K562 (cell line): ENCODE results near the gene OGT. TPM values are rescaled to one million over a fixed set of nuclear protein-coding genes. Genes with fewer than 3 reads are reported as not detected.

Source experiments
- ATAC-seq: fragments of 200-7000 bp; cut with Tn5 transposase; 3 replicates; pipeline ENCODE4 v1.9.1; 2020; ENCODE audit warnings: moderate library complexity
- BruUV-seq: library from RNA; stranded (reverse); fragments of 400-500 nt; replicated peaks from 2 replicates; lab custom pipeline; 2021; lab: Mats Ljungman, UMichigan
- CTCF ChIA-PET: fragments of 300-600 bp; formaldehyde crosslinking; extraction: SDS; loops from one replicate; lab custom pipeline; 2021; ENCODE audit warnings: low intra/inter-chr PET ratio; lab: Yijun Ruan, JAX
- POLR2A ChIA-PET: fragments of 300-600, 350-650 bp; sonication (Branson Sonifier 250); formaldehyde crosslinking; extraction: SDS; loops from one replicate; lab custom pipeline; 2021; ENCODE audit warnings: antibody characterized with exemption, inconsistent platforms; lab: Yijun Ruan, JAX
- DNase-seq, 4 experiments: peaks; one replicate each; pipeline versions ENCODE4 v3.0.0 to v3.0.0-alpha.2; 2011 to 2018; ENCODE audit warnings: low spot score in 3 of 4, mixed read lengths in 3 of 4; ENCODE audit errors: extremely low read depth in 1 of 4
- FAIRE-seq: peaks from 2 replicates; lab custom pipeline; 2011; peaks lifted over from hg19 to GRCh38; lab: Jason Lieb, UNC
- H2AFZ ChIP-seq: 2 replicates; pipeline ENCODE4 v1.6.0; 2011; ENCODE audit warnings: low read depth, low read length, control low read depth, inconsistent platforms
- H3K27ac ChIP-seq: fragments of 200-600 bp; 3 replicates; pipeline ENCODE4 v1.8.0; 2011; ENCODE audit warnings: low read depth, mild to moderate bottlenecking, control low read depth, inconsistent platforms, low read length, moderate library complexity, mixed read lengths; ENCODE audit errors: extremely low read depth
- H3K27me3 ChIP-seq, 2 experiments: fragments of 300-600 bp in 1 of 2; 2 replicates in 1 of 2; 3 replicates in 1 of 2; pipeline versions ENCODE4 v1.6.0 to v1.8.0; 2011; ENCODE audit warnings: inconsistent platforms in 2 of 2, low read length in 2 of 2, mild to moderate bottlenecking in 1 of 2, mixed read lengths in 1 of 2, moderate library complexity in 1 of 2; ENCODE audit not compliant: control insufficient read depth in 2 of 2, insufficient read depth in 2 of 2
- H3K36me3 ChIP-seq: fragments of 300-600 bp; 3 replicates; pipeline ENCODE4 v1.8.0; 2011; ENCODE audit warnings: mild to moderate bottlenecking, low read length, inconsistent platforms; ENCODE audit not compliant: control insufficient read depth, insufficient read depth
- H3K4me1 ChIP-seq, 2 experiments: fragments of 200-600 bp in 1 of 2; replicated peaks in 1 of 2; 2 replicates in 1 of 2; 3 replicates in 1 of 2; pipeline versions ENCODE4 v1.5.1 to v1.8.0; 2011; ENCODE audit warnings: inconsistent platforms in 2 of 2, low read length in 2 of 2, mild to moderate bottlenecking in 1 of 2, mixed read lengths in 1 of 2, moderate library complexity in 1 of 2; ENCODE audit not compliant: control insufficient read depth in 2 of 2, insufficient read depth in 2 of 2
- H3K4me2 ChIP-seq: 2 replicates; pipeline ENCODE4 v1.6.1; 2011; ENCODE audit warnings: low read length, control low read depth, inconsistent platforms, mixed read lengths; ENCODE audit not compliant: insufficient read depth
- H3K4me3 ChIP-seq: fragments of 200-600 bp; sonication (generic), shearing (Covaris generic); 2 replicates; pipeline ENCODE4 v1.5.1; 2016; ENCODE audit warnings: control low read depth, inconsistent platforms
- H3K79me2 ChIP-seq: fragments of 200-600 bp; 3 replicates; pipeline ENCODE4 v1.8.0; 2011; ENCODE audit warnings: low read length, inconsistent platforms; ENCODE audit not compliant: control insufficient read depth, insufficient read depth
- H3K9ac ChIP-seq, 2 experiments: 2 replicates each; pipeline versions ENCODE4 v1.6.0 to v1.6.1; 2011; ENCODE audit warnings: low read depth in 2 of 2, low read length in 2 of 2, control low read depth in 1 of 2, inconsistent platforms in 1 of 2, mild to moderate bottlenecking in 1 of 2, mixed read lengths in 1 of 2; ENCODE audit not compliant: insufficient read depth in 1 of 2
- H3K9me1 ChIP-seq: one replicate; pipeline ENCODE4 v1.6.0; 2011; ENCODE audit warnings: inconsistent platforms, mild to moderate bottlenecking, low read length, moderate library complexity; ENCODE audit not compliant: control insufficient read depth, insufficient read depth
- H3K9me3 ChIP-seq: replicated peaks from 2 replicates; pipeline ENCODE4 v1.5.1; 2011; ENCODE audit warnings: low read depth, low read length, inconsistent platforms; ENCODE audit not compliant: control insufficient read depth, insufficient read depth
- H4K20me1 ChIP-seq: replicated peaks from 2 replicates; pipeline ENCODE4 v1.6.1; 2011; ENCODE audit warnings: low read length, inconsistent platforms, mixed read lengths; ENCODE audit not compliant: control insufficient read depth, insufficient read depth
- ATF6 ChIP-seq: sonication (generic); formaldehyde crosslinking; IDR thresholded peaks from 2 replicates; pipeline ENCODE4 v1.4.0; 2020; ENCODE audit warnings: mild to moderate bottlenecking, missing genetic modification reagents
- C11orf30 ChIP-seq: fragments of 450-650 bp; IDR thresholded peaks from 2 replicates; pipeline ENCODE4 v1.6.1; 2016; ENCODE audit warnings: low read depth, mild to moderate bottlenecking
- CEBPG ChIP-seq, 3 experiments: fragments of 200-800 bp in 1 of 3; sonication (Bioruptor generic) in 1 of 3; sonication (generic) in 1 of 3; formaldehyde crosslinking in 1 of 3; IDR thresholded peaks in 2 of 3; conservative IDR thresholded peaks in 1 of 3; 2 replicates each; pipeline versions ENCODE4 v1.6.1 to v1.8.0; 2016 to 2022; ENCODE audit warnings: missing compliant biosample characterization in 2 of 3, missing genetic modification characterization in 2 of 3, mild to moderate bottlenecking in 1 of 3, missing genetic modification reagents in 1 of 3
- E2F4 ChIP-seq: sonication (generic); formaldehyde crosslinking; IDR thresholded peaks from 2 replicates; pipeline ENCODE4 v1.8.0; 2022; ENCODE audit warnings: mild to moderate bottlenecking, low read depth, missing genetic modification reagents
- MAFF ChIP-seq: IDR thresholded peaks from 2 replicates; pipeline ENCODE4 v1.6.1; 2012; ENCODE audit warnings: low read length, improper control_type of control experiment
- MEF2D ChIP-seq: conservative IDR thresholded peaks from 2 replicates; pipeline ENCODE4 v1.6.1; 2016; ENCODE audit warnings: low read depth, missing genetic modification characterization, missing compliant biosample characterization
- MYNN ChIP-seq, 2 experiments: sonication (generic); formaldehyde crosslinking in 1 of 2; IDR thresholded peaks; 2 replicates each; pipeline versions ENCODE4 v1.5.0 to v1.6.1; 2016 to 2020; ENCODE audit warnings: antibody characterized with exemption in 1 of 2, missing genetic modification reagents in 1 of 2
- NR1H2 ChIP-seq: sonication (generic); formaldehyde crosslinking; IDR thresholded peaks from 2 replicates; pipeline ENCODE4 v1.4.0; 2020; ENCODE audit warnings: mild to moderate bottlenecking, missing genetic modification reagents
- PHF21A ChIP-seq: fragments of 450-650 bp; IDR thresholded peaks from 2 replicates; pipeline ENCODE4 v1.6.1; 2017; ENCODE audit warnings: low read depth, borderline replicate concordance
- THRAP3 ChIP-seq: fragments of 450-650 bp; IDR thresholded peaks from 2 replicates; pipeline ENCODE4 v1.6.1; 2016; ENCODE audit warnings: mild to moderate bottlenecking, inconsistent platforms, borderline replicate concordance
- USF2 ChIP-seq: sonication (generic); formaldehyde crosslinking; IDR thresholded peaks from 2 replicates; pipeline ENCODE4 v1.5.0; 2020; ENCODE audit warnings: missing genetic modification reagents
- ZNF253 ChIP-seq: fragments of 250-450 bp; sonication (Bioruptor Pico); conservative IDR thresholded peaks from 2 replicates; pipeline ENCODE4 v1.6.1; 2021; ENCODE audit warnings: mild to moderate bottlenecking
- ZNF316 ChIP-seq: fragments of 450-650 bp; IDR thresholded peaks from 2 replicates; pipeline ENCODE4 v1.6.1; 2016
- ZNF449 ChIP-seq: fragments of 250-450 bp; sonication (Bioruptor Pico); IDR thresholded peaks from 2 replicates; pipeline ENCODE4 v1.8.0; 2022; ENCODE audit warnings: moderate library complexity, mild to moderate bottlenecking, inconsistent platforms
- ZNF583 ChIP-seq: fragments of 250-450 bp; sonication (Bioruptor Pico); IDR thresholded peaks from 2 replicates; pipeline ENCODE4 v1.4.0; 2020
- ZNF75A ChIP-seq: fragments of 450-650 bp; formaldehyde crosslinking; IDR thresholded peaks from 2 replicates; pipeline ENCODE4 v1.4.0; 2020; ENCODE audit warnings: mild to moderate bottlenecking
- WGBS: fragments of 100-300 bp; shearing (Covaris generic); methylation state at CpG from one replicate; pipeline ENCODE4 v1.1.6; 2016; ENCODE audit warnings: low coverage, mixed read lengths; ENCODE audit not compliant: insufficient coverage; ENCODE audit errors: missing lambda C conversion rate; 5-methylcytosine and 5-hydroxymethylcytosine counted together
- in situ Hi-C: fragments of 300-500 bp; cut with MboI; formaldehyde crosslinking; loops from 4 replicates; pipeline ENCODE4 v1.15.0; 2018; ENCODE audit warnings: inconsistent platforms, mixed read lengths
- intact Hi-C: fragments of 100-400 bp; cut with micrococcal nuclease; formaldehyde crosslinking; loops from 2 replicates; pipeline ENCODE4 v1.14.2; 2022
- polyA plus RNA-seq, 8 experiments: library from polyadenylated mRNA; depleted of rRNA in 4 of 8; stranded (reverse) in 5 of 8; unstranded in 3 of 8; fragments of >200 nt; fragmentation: Nextera tagmentation in 2 of 8; fragmentation: Illumina TruSeq in 1 of 8; extraction: Ambion mirVana in 2 of 8; extraction: Trizol in 1 of 8; gene quantifications; 2 replicates each; pipeline versions ENCODE4 v1.2.1 to v1.2.3, GENCODE V29; 2011 to 2014; ENCODE audit warnings: inconsistent platforms in 1 of 8, missing spikeins in 1 of 8
- total RNA-seq, 7 experiments: library from RNA; depleted of rRNA in 6 of 7; stranded (reverse); fragments of >200 nt in 6 of 7; fragmentation: Illumina TruSeq in 2 of 7; extraction: Trizol in 2 of 7; gene quantifications; 2 replicates each; pipeline versions ENCODE4 v1.2.1 to v1.2.3, GENCODE V29; 2011 to 2021; ENCODE audit warnings: low replicate concordance in 1 of 7

Gene OGT
- total and polyA plus RNA-seq, 9 of the 15 experiments (the other 6 are each of a cell fraction or from before 2014, with no cell fraction given), result 38.9 to 347 (median 117) TPM

DNA sequence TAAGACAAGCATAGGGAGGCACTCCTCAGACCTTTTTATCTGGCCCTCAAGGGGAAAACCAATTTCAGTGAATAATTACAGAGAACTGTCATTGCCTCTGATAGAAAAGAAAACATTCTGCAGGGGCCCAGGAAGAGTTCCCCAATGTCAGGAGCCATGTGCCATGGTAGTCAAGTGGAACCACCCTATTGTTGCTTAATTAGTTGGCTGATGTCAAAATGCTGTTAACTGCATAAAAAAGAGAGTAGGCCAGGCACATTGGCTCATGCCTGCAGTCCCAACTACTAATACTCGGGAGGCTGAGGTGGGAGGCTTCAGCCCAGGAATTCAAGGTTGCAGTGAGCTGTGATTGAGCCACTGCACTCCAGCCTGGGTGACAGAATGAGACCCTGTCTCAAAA is 28.6 kb upstream of the OGT start (continued):
- no peak for TF ChIP-seq ATF6 (CRISPR knock-in tag)
- TF ChIP-seq ZNF253, result no peak
- no peak for TF ChIP-seq PHF21A
- no peak for TF ChIP-seq USF2 (CRISPR knock-in tag)
- TF ChIP-seq NR1H2 (CRISPR knock-in tag), result no peak
- no peak for TF ChIP-seq CEBPG (CRISPR knock-in tag; IDR thresholded peaks at IDR 0.05)
- no peak for TF ChIP-seq CEBPG (tag; conservative IDR thresholded peaks at IDR 0.05 in 1 of 2, IDR thresholded peaks at IDR 0.05 in 1 of 2)

DNA sequence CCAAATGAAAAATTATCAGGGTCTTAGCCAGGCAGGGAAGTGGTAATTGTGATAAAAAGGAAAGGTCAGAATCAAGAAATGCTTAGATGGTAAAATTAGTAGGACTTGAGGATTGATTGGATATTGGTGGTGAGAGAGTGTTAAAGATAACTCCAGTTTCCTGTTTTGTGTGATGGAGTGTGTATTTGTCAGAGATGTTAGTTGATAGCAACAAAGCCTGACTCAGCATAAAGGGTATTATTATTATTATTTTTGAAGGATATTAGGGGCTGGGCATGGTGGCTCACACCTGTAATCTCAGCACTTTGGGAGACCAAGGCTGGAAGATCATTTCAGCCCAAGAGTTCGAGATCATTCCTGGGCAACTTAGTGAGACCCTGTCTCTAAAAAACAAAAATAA is 23.6 kb upstream of the OGT start:
- no peaks in the 10 kb centered on the region for H4K20me1 ChIP-seq
- no peak overlapping the region for H3K4me3 ChIP-seq
- intact Hi-C loops, result no loop called here
- no peak overlapping the region for H3K27ac ChIP-seq
- no TSS peak for BruUV-seq
- no peaks in the 10 kb centered on the region for H3K79me2 ChIP-seq
- no peak overlapping the region for H3K9ac ChIP-seq
- H3K36me3 ChIP-seq, result no peaks in the 10 kb centered on the region
- 18% methylated on average over 1 of the region's 1 CpG for WGBS
- in situ Hi-C loops, result no loop called here
- no peaks in the 10 kb centered on the region for H3K4me1 ChIP-seq
- ATAC-seq (no peak), FAIRE-seq (no peak), DNase-seq (no peak)
- H2AFZ ChIP-seq, result no peak overlapping the region
- H3K9me3 ChIP-seq, result no peaks in the 10 kb centered on the region; the same call in 1 of the 2 replicates
- H3K9me1 ChIP-seq, result no peaks in the 10 kb centered on the region
- no peak overlapping the region for H3K4me2 ChIP-seq
- ChIA-PET CTCF (no interaction called here), POLR2A (interaction anchor here (0.7 kb wide), 1 partner anchor 21 kb away, joined by 3 read pairs; no protein-coding TSS in a partner anchor)
- H3K27me3 ChIP-seq, result no peaks in the 10 kb centered on the region
- no peak for TF ChIP-seq MEF2D
- no peak for TF ChIP-seq E2F4 (CRISPR knock-in tag)
- TF ChIP-seq ZNF583, result no peak
- TF ChIP-seq ZNF316, result peak; percentile 90
- TF ChIP-seq MAFF, result peak; percentile 76
- no peak for TF ChIP-seq MYNN (IDR thresholded peaks at IDR 0.05)
- TF ChIP-seq MYNN (CRISPR knock-in tag; IDR thresholded peaks at IDR 0.05), result no peak
- TF ChIP-seq ZNF75A (CRISPR knock-in tag), result no peak
- TF ChIP-seq ZNF449 (CRISPR knock-in tag), result no peak
- TF ChIP-seq C11orf30, result peak; percentile 81
- no peak for TF ChIP-seq THRAP3
